Esophagus (tissue), 2 donors: Measurements from ENCODE around the gene RAC2. TPM values are rescaled to one million over a fixed set of nuclear protein-coding genes. Genes with fewer than 3 reads are reported as not detected.

Experiments
- H3K27ac ChIP-seq, 2 donors: one replicate each; pipeline ENCODE4 v1.5.1; 2013; ENCODE audit warnings: low read depth in 2 of 2, mild to moderate bottlenecking in 2 of 2, inconsistent platforms in 1 of 2, low read length in 1 of 2, moderate library complexity in 1 of 2
- H3K27me3 ChIP-seq, 2 donors: one replicate each; pipeline ENCODE4 v1.6.1; 2013; ENCODE audit warnings: low read length in 2 of 2, control low read depth in 1 of 2, mild to moderate bottlenecking in 1 of 2; ENCODE audit not compliant: insufficient read depth in 2 of 2, control insufficient read depth in 1 of 2
- H3K36me3 ChIP-seq, 2 donors: one replicate each; pipeline ENCODE4 v1.6.1; 2013; ENCODE audit warnings: low read length in 1 of 2; ENCODE audit not compliant: control insufficient read depth in 2 of 2, insufficient read depth in 2 of 2
- H3K4me1 ChIP-seq, 2 donors: one replicate each; pipeline ENCODE4 v1.6.1; 2013; ENCODE audit warnings: low read length in 1 of 2; ENCODE audit not compliant: control insufficient read depth in 2 of 2, insufficient read depth in 2 of 2
- H3K4me3 ChIP-seq, 2 donors: one replicate each; pipeline ENCODE4 v1.5.1; 2013; ENCODE audit warnings: low read length in 2 of 2, mild to moderate bottlenecking in 2 of 2, low read depth in 1 of 2, moderate library complexity in 1 of 2
- H3K9me3 ChIP-seq, 2 donors: one replicate each; pipeline ENCODE4 v1.6.1; 2013; ENCODE audit warnings: mild to moderate bottlenecking in 2 of 2, low read depth in 1 of 2, low read length in 1 of 2, moderate library complexity in 1 of 2; ENCODE audit not compliant: control insufficient read depth in 2 of 2, insufficient read depth in 1 of 2
- WGBS, 2 donors: extraction: QIAGEN DNeasy Blood & Tissue Kit; methylation state at CpG; one replicate each; pipeline ENCODE4 v1.1.7; 2013; 5-methylcytosine and 5-hydroxymethylcytosine counted together
- polyA plus RNA-seq, 2 donors: library from polyadenylated mRNA; stranded (reverse); fragments of 200-250 nt; gene quantifications; one replicate each; pipeline ENCODE4 v1.2.3, GENCODE V29; 2013
- donor health status: healthy with polysubstance abuse.
- donor health status: Bipolar disorder and iron deficiency.

Gene RAC2
- polyA plus RNA-seq = 1 to 10 TPM; 7.2 to 9.4 TPM

GRCh38 chr22:37244114-37244921 is at the start of gene RAC2:
TSS of gene RAC2 (minus strand) at chr22:37244269. CDS start at chr22:37244148, 121 bp downstream.
- Histone ChIP-seq H3K27me3 (no peaks in the 10 kb centered on the region), H3K36me3 (peaks cover 0 to 2% of the 10 kb centered on the region in 2 donors), H3K9me3 (no peaks in the 10 kb centered on the region), H3K27ac (peak within 1 kb of the TSS in 1 of 2 donors; percentile 50), H3K4me3 (peak within 1 kb of the TSS; percentile 36 to 50), H3K4me1 (peaks cover 3 to 8% of the 10 kb centered on the region in 2 donors)
- 13 to 14% methylated on average over 22 to 23 of the region's 23 CpGs for WGBS, 2 donors

- Histone ChIP-seq H3K4me1 (no peaks in the 10 kb centered on the region), H3K27me3 (no peaks in the 10 kb centered on the region), H3K4me3 (no peak overlapping the region), H3K36me3 (peaks cover 0 to 3% of the 10 kb centered on the region in 2 donors), H3K27ac (no peak overlapping the region), H3K9me3 (peaks cover 3% of the 10 kb centered on the region in 2 donors)
- 75 to 87% methylated on average over 3 of the region's 3 CpGs for WGBS, 2 donors
Observed at GRCh38 chr22:37293172-37293571, 49.1 kb upstream of the RAC2 start.

- Histone ChIP-seq H3K4me1 (no peaks in the 10 kb centered on the region), H3K27ac (no peak overlapping the region), H3K4me3 (no peak overlapping the region), H3K9me3 (peaks cover 3% of the 10 kb centered on the region in 2 donors), H3K27me3 (no peaks in the 10 kb centered on the region), H3K36me3 (peaks cover 0 to 3% of the 10 kb centered on the region in 2 donors)
- WGBS, 2 donors = 71 to 72% methylated on average over 13 of the region's 13 CpGs
Observed at GRCh38 chr22:37292641-37293040, 48.6 kb upstream of the RAC2 start.

- Histone ChIP-seq H3K27me3 (no peaks in the 10 kb centered on the region), H3K4me1 (no peaks in the 10 kb centered on the region), H3K9me3 (peaks cover 3% of the 10 kb centered on the region in 2 donors), H3K4me3 (no peak overlapping the region), H3K27ac (no peak overlapping the region), H3K36me3 (peaks cover 0 to 3% of the 10 kb centered on the region in 2 donors)
- WGBS, 2 donors = 92 to 93% methylated on average over 5 of the region's 5 CpGs
Observed at GRCh38 chr22:37291559-37292298, 47.7 kb upstream of the RAC2 start.

GRCh38 chr22:37290737-37291136 is 46.7 kb upstream of the RAC2 start:
- H3K36me3 ChIP-seq = peaks cover 0 to 3% of the 10 kb centered on the region in 2 donors
- H3K9me3 ChIP-seq = peaks cover 3% of the 10 kb centered on the region in 2 donors
- no peak overlapping the region for H3K27ac ChIP-seq
- H3K4me1 ChIP-seq = no peaks in the 10 kb centered on the region
- 41 to 48% methylated on average over 7 of the region's 7 CpGs for WGBS, 2 donors
- H3K4me3 ChIP-seq = no peak overlapping the region
- no peaks in the 10 kb centered on the region for H3K27me3 ChIP-seq

GRCh38 chr22:37289156-37289735 is 45.2 kb upstream of the RAC2 start:
- H3K27me3 ChIP-seq = no peaks in the 10 kb centered on the region
- peaks cover 3% of the 10 kb centered on the region in 2 donors for H3K9me3 ChIP-seq
- 88 to 91% methylated on average over 7 of the region's 7 CpGs for WGBS, 2 donors
- no peak overlapping the region for H3K27ac ChIP-seq
- H3K4me3 ChIP-seq = no peak overlapping the region
- H3K36me3 ChIP-seq = no peaks in the 10 kb centered on the region
- no peaks in the 10 kb centered on the region for H3K4me1 ChIP-seq

GRCh38 chr22:37288521-37288920 is 44.5 kb upstream of the RAC2 start:
- no peaks in the 10 kb centered on the region for H3K27me3 ChIP-seq

GRCh38 chr22:37287550-37287951 is 43.5 kb upstream of the RAC2 start:
- Histone ChIP-seq H3K4me1 (no peaks in the 10 kb centered on the region), H3K27ac (no peak overlapping the region), H3K4me3 (no peak overlapping the region), H3K27me3 (no peaks in the 10 kb centered on the region), H3K9me3 (peaks cover 3% of the 10 kb centered on the region in 2 donors), H3K36me3 (no peaks in the 10 kb centered on the region)
- WGBS, 2 donors = 70 to 72% methylated on average over 10 of the region's 10 CpGs

More at GRCh38 chr22:37288521-37288920, 44.5 kb upstream of the RAC2 start:
- no peak overlapping the region for H3K4me3 ChIP-seq
- no peak overlapping the region for H3K27ac ChIP-seq
- WGBS, 2 donors = 88 to 89% methylated on average over 7 of the region's 7 CpGs
- no peaks in the 10 kb centered on the region for H3K36me3 ChIP-seq
- H3K9me3 ChIP-seq = peaks cover 3% of the 10 kb centered on the region in 2 donors
- H3K4me1 ChIP-seq = no peaks in the 10 kb centered on the region

- 81 to 87% methylated on average over 10 of the region's 10 CpGs for WGBS, 2 donors
- no peaks in the 10 kb centered on the region for H3K36me3 ChIP-seq
- no peak overlapping the region for H3K27ac ChIP-seq
- no peaks in the 10 kb centered on the region for H3K27me3 ChIP-seq
- H3K4me1 ChIP-seq = peaks cover 0 to 2% of the 10 kb centered on the region in 2 donors
- no peak overlapping the region for H3K4me3 ChIP-seq
- H3K9me3 ChIP-seq = peaks cover 0 to under 1% of the 10 kb centered on the region in 2 donors
Observed at GRCh38 chr22:37285937-37286336, 41.9 kb upstream of the RAC2 start.
